ENCODE results near the gene CNTN4. TPM values are rescaled to one million over a fixed set of nuclear protein-coding genes. Genes with fewer than 3 reads are reported as not detected.

The CNTN4 gene
- total RNA-seq, 1 experiment from 2014 or later, result 1.6 TPM

- Histone ChIP-seq H3K27ac (ENCODE audit: insufficient read length, low read depth, low read length) (no peak overlapping the region), H3K4me1 (ENCODE audit: insufficient read depth, low read length) (no peaks in the 10 kb centered on the region; the same call in 1 of the 2 replicates), H3K9me3 (ENCODE audit: control insufficient read depth, low read depth, low read length) (no peaks in the 10 kb centered on the region), H2BK15ac (ENCODE audit: low read depth, low read length) (no peak overlapping the region), H3K79me1 (ENCODE audit: insufficient read depth, low read depth, low read length, poor library complexity, severe bottlenecking) (no peaks in the 10 kb centered on the region), H3K18ac (ENCODE audit: insufficient read length, low read depth, low read length) (no peak overlapping the region), H4K20me1 (ENCODE audit: control insufficient read depth, insufficient read depth, insufficient read length) (no peaks in the 10 kb centered on the region), H2BK12ac (ENCODE audit: insufficient read length, low read depth, low read length) (no peak overlapping the region), H3K9ac (ENCODE audit: extremely low read depth, insufficient read length, low read length) (no peak overlapping the region), H3K79me2 (ENCODE audit: insufficient read depth, low read length) (no peaks in the 10 kb centered on the region), H2AFZ (ENCODE audit: low read length) (no peak overlapping the region), H3K4ac (ENCODE audit: low read depth, low read length) (no peak overlapping the region), H3K14ac (ENCODE audit: insufficient read depth, low read length) (no peak overlapping the region), H4K8ac (replicated peaks; ENCODE audit: insufficient read length, low read depth, low read length) (no peak overlapping the region), H3K4me2 (ENCODE audit: insufficient read depth, insufficient read length, low read length) (no peak overlapping the region), H3T11ph (ENCODE audit: low read length) (no peak overlapping the region), H2BK20ac (ENCODE audit: low read depth, low read length, poor library complexity, severe bottlenecking) (no peak overlapping the region), H2BK120ac (ENCODE audit: low read depth, low read length, poor library complexity, severe bottlenecking) (no peak overlapping the region), H3K56ac (ENCODE audit: insufficient read length, low read depth, low read length) (no peak overlapping the region), H2AK5ac (ENCODE audit: insufficient read length, low read length) (no peak overlapping the region), H4K91ac (ENCODE audit: insufficient read length, low read depth, low read length) (no peak overlapping the region), H3K23ac (ENCODE audit: insufficient read length, low read depth, low read length) (no peak overlapping the region), H2BK5ac (ENCODE audit: insufficient read length, low read length) (no peak overlapping the region), H3K23me2 (ENCODE audit: insufficient read length, low read depth, low read length, poor library complexity, severe bottlenecking) (no peaks in the 10 kb centered on the region), H3K27me3 (ENCODE audit: insufficient read depth, low read length) (no peaks in the 10 kb centered on the region), H4K5ac (ENCODE audit: insufficient read length, low read depth, low read length) (no peak overlapping the region)
- TF ChIP-seq CTCF (conservative IDR thresholded peaks at IDR 0.05), result no peak
- Mint-ChIP-seq H3K9me3 (no peaks in the 10 kb centered on the region), H3K27me3 (ENCODE audit: low read depth) (peaks cover 2% of the 10 kb centered on the region; the same call in 1 of the 2 replicates), H3K36me3 (ENCODE audit: insufficient read depth in 1 of 3, low read depth in 3 of 3) (no peaks in the 10 kb centered on the region; a peak in 1 of 7 replicates), H3K4me3 (no peak overlapping the region), H3K4me1 (peaks cover 0 to 4% of the 10 kb centered on the region in 2 experiments; a peak in 3 of 4 replicates), H3K27ac (no peak overlapping the region; a peak in 1 of 7 replicates)
- DNase-seq, result no peak
- no CpG with 5 or more reads among the region's 2 CpGs for WGBS (ENCODE audit: extremely low coverage, insufficient read length, low lambda C conversion rate)
These were observed 841.4 kb downstream of the CNTN4 start for GRCh38 chr3:2940062-2940461.

Data from H9 (cell line).